Calu3 (cell line): ENCODE measurements around the gene LGALS4. TPM values are rescaled to one million over a fixed set of nuclear protein-coding genes. Genes with fewer than 3 reads are reported as not detected.

Experiments
- BruUV-seq: library from RNA; stranded (reverse); fragments of 400-500 nt; replicated peaks from 2 replicates; lab custom pipeline; 2021; lab: Mats Ljungman, UMichigan
- CTCF ChIA-PET: fragments of 300-600 bp; sonication (Branson Sonifier 250); formaldehyde crosslinking; loops from one replicate; lab custom pipeline; 2022; ENCODE audit warnings: antibody characterized with exemption; lab: Charles Lee
- DNase-seq: peaks from one replicate; pipeline ENCODE4 v3.0.0; 2022
- H3K27ac Mint-ChIP-seq: one replicate; pipeline ENCODE4 v1.8.0; 2022; ENCODE audit warnings: mixed read lengths; ENCODE audit not compliant: unreplicated experiment
- H3K27me3 Mint-ChIP-seq: one replicate; pipeline ENCODE4 v1.8.0; 2022; ENCODE audit warnings: mixed read lengths; ENCODE audit not compliant: unreplicated experiment
- H3K36me3 Mint-ChIP-seq: one replicate; pipeline ENCODE4 v1.8.0; 2022; ENCODE audit warnings: mild to moderate bottlenecking, moderate library complexity, mixed read lengths; ENCODE audit not compliant: insufficient read depth, unreplicated experiment
- H3K4me1 Mint-ChIP-seq: one replicate; pipeline ENCODE4 v1.8.0; 2022; ENCODE audit warnings: mild to moderate bottlenecking, low read depth, mixed read lengths; ENCODE audit not compliant: unreplicated experiment
- H3K4me3 Mint-ChIP-seq: one replicate; pipeline ENCODE4 v1.8.0; 2022; ENCODE audit warnings: mild to moderate bottlenecking, low read depth, moderate library complexity, mixed read lengths; ENCODE audit not compliant: unreplicated experiment
- H3K9me3 Mint-ChIP-seq: one replicate; pipeline ENCODE4 v1.8.0; 2022; ENCODE audit warnings: low read depth, mixed read lengths; ENCODE audit not compliant: unreplicated experiment
- CTCF ChIP-seq: fragments of 200-600 bp; IDR thresholded peaks from one replicate; pipeline ENCODE4 v1.8.0; 2022; ENCODE audit warnings: antibody characterized with exemption; ENCODE audit not compliant: unreplicated experiment
- intact Hi-C: fragments of 100-400 bp; cut with micrococcal nuclease; formaldehyde crosslinking; loops from one replicate; pipeline ENCODE4 v1.10.0; 2022; ENCODE audit not compliant: unreplicated experiment
- total RNA-seq: library from RNA; stranded (reverse); gene quantifications from 2 replicates; pipeline ENCODE4 v1.2.3, GENCODE V29; 2022

LGALS4 gene
- total RNA-seq, 1 experiment from 2014 or later, result 321 TPM

GRCh38 chr19:38805180-38805579, 7.6 kb downstream of the LGALS4 start:
- Mint-ChIP-seq H3K36me3 (peaks cover 70% of the 10 kb centered on the region), H3K9me3 (peaks cover 2% of the 10 kb centered on the region), H3K4me1 (peaks cover 42% of the 10 kb centered on the region), H3K27ac (peak overlapping the region; percentile 43), H3K4me3 (no peak overlapping the region), H3K27me3 (no peaks in the 10 kb centered on the region)
- BruUV-seq, result no TSS peak
- CTCF ChIA-PET, result interaction anchor here (0.6 kb wide), 1 partner anchor 286 kb away, joined by 4 read pairs; no protein-coding TSS in a partner anchor
- TF ChIP-seq CTCF, result no peak
- no peak for DNase-seq
- intact Hi-C loops, result no loop called here

- H3K27me3 Mint-ChIP-seq, result no peaks in the 10 kb centered on the region
- CTCF ChIA-PET, result interaction anchor here (0.7 kb wide), 1 partner anchor 81 kb away, joined by 3 read pairs; no protein-coding TSS in a partner anchor
- DNase-seq, result no peak
- no peaks in the 10 kb centered on the region for H3K9me3 Mint-ChIP-seq
- BruUV-seq, result no TSS peak
- intact Hi-C loops, result no loop called here
- H3K27ac Mint-ChIP-seq, result no peak overlapping the region
- H3K4me1 Mint-ChIP-seq, result peaks cover 33% of the 10 kb centered on the region
- no peak for TF ChIP-seq CTCF
- peaks cover 54% of the 10 kb centered on the region for H3K36me3 Mint-ChIP-seq
- no peak overlapping the region for H3K4me3 Mint-ChIP-seq
These were observed 9.2 kb downstream of the LGALS4 start for GRCh38 chr19:38803543-38803942.

- TF ChIP-seq CTCF, result no peak
- Mint-ChIP-seq H3K27ac (no peak overlapping the region), H3K4me3 (no peak overlapping the region), H3K27me3 (no peaks in the 10 kb centered on the region), H3K4me1 (peaks cover 13% of the 10 kb centered on the region), H3K9me3 (no peaks in the 10 kb centered on the region), H3K36me3 (peaks cover 38% of the 10 kb centered on the region)
- intact Hi-C loops, result no loop called here
- BruUV-seq, result TSS peak; percentile 72
- CTCF ChIA-PET, result interaction anchor here (0.6 to 1.7 kb wide), 2 partner anchors 30 to 249 kb away, joined by 4 to 5 read pairs; partner anchors contain the start of gene ECH1
- no peak for DNase-seq
These were observed 11.2 kb downstream of the LGALS4 start for GRCh38 chr19:38801359-38802095.

- Mint-ChIP-seq H3K27me3 (no peaks in the 10 kb centered on the region), H3K4me1 (peaks cover 9% of the 10 kb centered on the region), H3K36me3 (peaks cover 33% of the 10 kb centered on the region), H3K9me3 (no peaks in the 10 kb centered on the region), H3K27ac (no peak overlapping the region), H3K4me3 (no peak overlapping the region)
- CTCF ChIA-PET, result interaction anchor here (0.6 kb wide), 1 partner anchor 248 kb away, joined by 5 read pairs; no protein-coding TSS in a partner anchor
- BruUV-seq, result no TSS peak
- TF ChIP-seq CTCF, result no peak
- intact Hi-C loops, result no loop called here
- DNase-seq, result no peak
These were observed 12.0 kb downstream of the LGALS4 start for GRCh38 chr19:38800577-38801347.
